Loucy (cell line): ENCODE measurements around the gene SMAD5.

ENCODE experiments used
- H2AFZ ChIP-seq: fragments of 200-600 bp; sonication (generic); 2 replicates; pipeline ENCODE4 v1.6.0; 2016; ENCODE audit warnings: antibody characterized with exemption, mild to moderate bottlenecking, low read length, moderate library complexity
- H3F3A ChIP-seq: fragments of 200-600 bp; 2 replicates; pipeline ENCODE4 v1.6.0; 2016; ENCODE audit warnings: antibody characterized with exemption, low read depth, mild to moderate bottlenecking
- H3K27me3 ChIP-seq: fragments of 200-600 bp; sonication (generic); 2 replicates; pipeline ENCODE4 v1.6.1; 2014; ENCODE audit warnings: low read length, mild to moderate bottlenecking; ENCODE audit not compliant: insufficient read depth, poor library complexity, severe bottlenecking
- H3K36me3 ChIP-seq: fragments of 200-600 bp; sonication (generic); 2 replicates; pipeline ENCODE4 v1.6.1; 2016; ENCODE audit warnings: low read length; ENCODE audit not compliant: insufficient read depth
- H3K4me1 ChIP-seq: fragments of 200-600 bp; sonication (generic); 2 replicates; pipeline ENCODE4 v1.5.1; 2014; ENCODE audit warnings: low read length, mild to moderate bottlenecking; ENCODE audit not compliant: insufficient read depth, poor library complexity, severe bottlenecking
- H3K4me2 ChIP-seq: fragments of 200-600 bp; sonication (generic); 2 replicates; pipeline ENCODE4 v1.6.0; 2014; ENCODE audit warnings: antibody characterized with exemption, low read length, low read depth, mild to moderate bottlenecking; ENCODE audit not compliant: poor library complexity, severe bottlenecking
- H3K4me3 ChIP-seq: fragments of 200-600 bp; sonication (generic); 2 replicates; pipeline ENCODE4 v1.5.1; 2014; ENCODE audit warnings: low read length, mild to moderate bottlenecking, mixed read lengths; ENCODE audit not compliant: poor library complexity, severe bottlenecking
- H3K79me2 ChIP-seq: fragments of 200-600 bp; sonication (generic); 2 replicates; pipeline ENCODE4 v1.6.1; 2014; ENCODE audit warnings: low read length; ENCODE audit not compliant: insufficient read depth
- H3K9ac ChIP-seq: fragments of 200-600 bp; sonication (generic); 2 replicates; pipeline ENCODE4 v1.6.0; 2014; ENCODE audit warnings: mild to moderate bottlenecking, low read depth, low read length, moderate library complexity; ENCODE audit not compliant: poor library complexity, severe bottlenecking
- H3K9me2 ChIP-seq: fragments of 200-600 bp; sonication (generic); replicated peaks from 2 replicates; pipeline ENCODE4 v1.6.1; 2016; ENCODE audit warnings: low read depth, low read length, mixed read lengths
- H3K9me3 ChIP-seq: fragments of 200-600 bp; sonication (generic); 2 replicates; pipeline ENCODE4 v1.6.1; 2014; ENCODE audit warnings: mild to moderate bottlenecking, antibody characterized with exemption, low read length, low read depth; ENCODE audit not compliant: insufficient read depth
- H4K20me1 ChIP-seq: fragments of 200-600 bp; sonication (generic); 2 replicates; pipeline ENCODE4 v1.6.0; 2014; ENCODE audit warnings: antibody characterized with exemption, low read length, mild to moderate bottlenecking; ENCODE audit not compliant: insufficient read depth, poor library complexity, severe bottlenecking
- EZH2phosphoT487 ChIP-seq: fragments of 200-600 bp; IDR thresholded peaks from 2 replicates; pipeline ENCODE4 v1.6.1; 2018; ENCODE audit warnings: antibody characterized with exemption, mild to moderate bottlenecking, moderate library complexity, borderline replicate concordance
- TF ChIP-seq, protein P1 (sequence below): fragments of 200-600 bp; sonication (generic); conservative IDR thresholded peaks from 2 replicates; pipeline ENCODE4 v1.5.1; 2014; ENCODE audit warnings: mild to moderate bottlenecking, antibody characterized with exemption, low read length

Gene SMAD5

DNA sequence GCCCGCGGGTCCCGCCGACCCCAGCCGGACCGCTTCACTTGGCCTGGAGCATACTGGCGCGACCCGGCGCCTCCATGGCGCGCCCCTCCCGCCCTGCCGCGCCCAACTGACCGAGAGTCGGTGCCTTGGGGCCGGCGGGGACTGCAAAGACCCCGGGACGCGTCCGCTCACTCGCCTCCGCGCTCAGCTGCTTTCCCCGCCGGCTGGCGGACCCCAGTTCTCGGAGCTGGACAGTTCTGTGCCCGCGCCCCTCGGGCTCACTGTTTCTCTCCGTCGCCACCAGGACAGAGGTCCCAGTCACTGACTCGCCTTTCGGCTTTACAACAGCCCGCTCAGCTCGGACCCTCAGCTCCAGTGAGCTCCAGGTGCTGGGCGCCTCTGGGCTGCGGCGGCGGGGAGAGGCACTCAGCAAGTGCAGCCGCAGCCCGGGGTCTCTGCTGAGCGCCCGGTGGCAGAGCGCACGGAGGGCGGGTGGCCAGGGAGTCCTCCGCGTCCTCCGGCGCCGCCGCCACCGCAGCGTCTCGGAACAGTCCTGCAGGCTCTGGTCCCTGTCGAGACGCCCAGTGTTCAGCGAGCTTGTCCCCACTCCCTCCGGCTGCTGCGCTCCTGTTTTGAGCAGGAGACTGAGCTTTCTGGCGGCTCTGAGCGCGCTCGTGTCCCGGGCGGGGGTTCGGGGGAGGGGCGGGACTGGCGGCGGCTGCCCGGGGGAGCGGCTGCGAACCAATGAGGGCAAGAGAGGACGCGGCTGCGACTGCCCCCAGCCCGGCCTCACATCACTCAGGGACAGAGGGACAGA is 60.1 kb downstream of the SMAD5 start, which contains the start of gene SMIM32:
Gene SMIM32, minus strand, starts transcription at position 637 of the 796 bp plus-strand sequence. CDS start 638 bp downstream, outside the sequence.
- no peak within 1 kb of the TSS for H3K4me2 ChIP-seq
- no peak within 1 kb of the TSS for H3K9ac ChIP-seq
- no peaks in the 10 kb centered on the region for H3F3A ChIP-seq
- H3K9me2 ChIP-seq: no peaks in the 10 kb centered on the region
- TF ChIP-seq, protein P1, sequence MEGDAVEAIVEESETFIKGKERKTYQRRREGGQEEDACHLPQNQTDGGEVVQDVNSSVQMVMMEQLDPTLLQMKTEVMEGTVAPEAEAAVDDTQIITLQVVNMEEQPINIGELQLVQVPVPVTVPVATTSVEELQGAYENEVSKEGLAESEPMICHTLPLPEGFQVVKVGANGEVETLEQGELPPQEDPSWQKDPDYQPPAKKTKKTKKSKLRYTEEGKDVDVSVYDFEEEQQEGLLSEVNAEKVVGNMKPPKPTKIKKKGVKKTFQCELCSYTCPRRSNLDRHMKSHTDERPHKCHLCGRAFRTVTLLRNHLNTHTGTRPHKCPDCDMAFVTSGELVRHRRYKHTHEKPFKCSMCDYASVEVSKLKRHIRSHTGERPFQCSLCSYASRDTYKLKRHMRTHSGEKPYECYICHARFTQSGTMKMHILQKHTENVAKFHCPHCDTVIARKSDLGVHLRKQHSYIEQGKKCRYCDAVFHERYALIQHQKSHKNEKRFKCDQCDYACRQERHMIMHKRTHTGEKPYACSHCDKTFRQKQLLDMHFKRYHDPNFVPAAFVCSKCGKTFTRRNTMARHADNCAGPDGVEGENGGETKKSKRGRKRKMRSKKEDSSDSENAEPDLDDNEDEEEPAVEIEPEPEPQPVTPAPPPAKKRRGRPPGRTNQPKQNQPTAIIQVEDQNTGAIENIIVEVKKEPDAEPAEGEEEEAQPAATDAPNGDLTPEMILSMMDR: no peak
- TF ChIP-seq EZH2phosphoT487: no peak
- no peaks in the 10 kb centered on the region for H3K4me1 ChIP-seq
- H3K9me3 ChIP-seq: no peaks in the 10 kb centered on the region
- H3K79me2 ChIP-seq: no peaks in the 10 kb centered on the region
- no peaks in the 10 kb centered on the region for H4K20me1 ChIP-seq
- peaks cover 7% of the 10 kb centered on the region; the same call in 1 of the 2 replicates for H3K36me3 ChIP-seq
- H3K27me3 ChIP-seq: no peaks in the 10 kb centered on the region
- no peak within 1 kb of the TSS for H3K4me3 ChIP-seq
- H2AFZ ChIP-seq: no peak within 1 kb of the TSS

DNA sequence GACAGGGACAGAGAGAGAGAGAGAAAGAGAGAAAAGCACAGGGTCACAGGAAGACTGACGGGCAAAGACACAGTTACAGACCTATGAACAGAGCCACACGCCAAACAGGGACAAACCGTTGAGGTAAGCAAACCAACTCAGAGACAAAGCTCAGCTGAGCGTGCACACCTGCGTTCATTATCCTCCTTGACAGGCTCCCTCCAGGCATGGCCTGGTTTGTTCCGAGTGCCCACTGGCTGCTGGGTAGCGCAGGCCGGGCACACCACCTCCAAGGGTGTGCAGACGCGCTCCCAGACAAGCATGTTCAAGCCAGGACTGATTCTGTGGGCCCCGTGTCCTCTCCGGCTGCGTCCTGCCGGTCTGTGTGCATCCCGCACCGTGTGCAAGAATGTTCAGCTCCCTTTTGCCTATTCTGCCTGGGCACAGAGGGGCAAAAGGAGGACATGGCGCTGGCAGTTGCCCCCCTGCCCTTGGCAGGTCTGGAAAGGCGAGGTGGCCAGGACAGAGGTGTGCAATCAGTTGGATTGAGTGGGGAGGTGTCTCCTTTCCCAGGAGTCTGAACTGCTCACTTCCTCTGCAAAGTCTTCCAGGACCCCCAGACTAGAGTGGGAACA is 60.8 kb downstream of the SMAD5 start:
- Histone ChIP-seq H3K4me1 (no peaks in the 10 kb centered on the region), H3K36me3 (peaks cover 2% of the 10 kb centered on the region; the same call in 1 of the 2 replicates), H3K9ac (no peak overlapping the region), H3K9me2 (no peaks in the 10 kb centered on the region), H3K9me3 (no peaks in the 10 kb centered on the region), H3K4me2 (no peak overlapping the region), H3F3A (no peaks in the 10 kb centered on the region), H3K4me3 (no peak overlapping the region), H3K79me2 (no peaks in the 10 kb centered on the region), H4K20me1 (no peaks in the 10 kb centered on the region), H3K27me3 (no peaks in the 10 kb centered on the region), H2AFZ (no peak overlapping the region)
- TF ChIP-seq, protein P1: no peak
- TF ChIP-seq EZH2phosphoT487: no peak

DNA sequence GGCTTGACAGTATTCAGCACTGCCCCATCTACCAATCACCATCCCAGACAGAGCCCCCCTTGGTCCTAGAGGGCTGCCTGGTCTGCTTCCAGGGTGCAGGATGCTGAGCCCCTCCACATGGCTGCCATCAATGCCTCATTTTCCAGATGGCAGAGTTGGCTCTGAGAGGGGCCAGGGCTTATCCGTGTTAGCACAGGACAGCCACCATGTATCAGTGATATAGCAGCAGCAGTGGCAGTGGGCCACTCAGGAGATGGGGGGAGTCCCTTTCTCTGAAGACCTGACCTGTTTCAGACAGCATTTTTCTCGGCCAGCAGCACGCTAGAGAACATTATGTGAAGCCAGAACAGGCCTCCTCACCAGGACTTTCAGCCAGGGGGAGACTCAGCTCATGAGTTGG is 61.9 kb downstream of the SMAD5 start:
- no peak overlapping the region for H3K4me3 ChIP-seq
- H4K20me1 ChIP-seq: no peaks in the 10 kb centered on the region
- no peaks in the 10 kb centered on the region for H3K27me3 ChIP-seq

More for the DNA sequence above, 61.9 kb downstream of the SMAD5 start:
- H3K4me2 ChIP-seq: no peak overlapping the region
- TF ChIP-seq, protein P1: no peak
- no peak for TF ChIP-seq EZH2phosphoT487
- no peaks in the 10 kb centered on the region for H3K9me3 ChIP-seq
- no peaks in the 10 kb centered on the region for H3K9me2 ChIP-seq
- H3K4me1 ChIP-seq: no peaks in the 10 kb centered on the region
- H3K36me3 ChIP-seq: no peaks in the 10 kb centered on the region
- H3K9ac ChIP-seq: no peak overlapping the region
- H3K79me2 ChIP-seq: no peaks in the 10 kb centered on the region
- H3F3A ChIP-seq: no peaks in the 10 kb centered on the region
- H2AFZ ChIP-seq: no peak overlapping the region
